ENCODE results near the gene NDC1.
A peak's percentile ranks its signal among the peaks of the same experiment; 100 is the strongest.
"Not testable (repeated sequence)": the region's sequence is repeated elsewhere in the genome, so short reads cannot be mapped to it uniquely, and the experiment has no call there.

Gene NDC1

DNA sequence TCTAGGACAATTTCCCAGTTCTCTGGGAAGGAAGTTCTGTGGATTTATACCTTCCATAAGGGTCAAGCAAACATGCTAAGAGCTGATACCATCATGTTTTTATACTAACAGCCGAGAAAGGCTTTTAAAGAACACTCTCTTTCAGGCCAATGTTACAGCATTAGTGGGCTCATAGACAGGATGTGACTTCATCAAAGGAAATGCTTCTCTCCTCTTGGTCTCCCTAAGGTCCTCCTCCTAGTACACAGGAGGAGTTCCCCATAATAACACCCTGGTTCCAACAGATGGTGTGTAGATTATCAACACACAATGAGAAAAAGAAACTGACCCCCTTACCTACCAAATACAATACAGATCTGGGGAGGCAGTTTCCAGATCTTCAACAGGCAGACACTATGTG, 72.4 kb downstream of the NDC1 start:
- peak in 1 of 2 donors; percentile 60 for DNase-seq

DNA sequence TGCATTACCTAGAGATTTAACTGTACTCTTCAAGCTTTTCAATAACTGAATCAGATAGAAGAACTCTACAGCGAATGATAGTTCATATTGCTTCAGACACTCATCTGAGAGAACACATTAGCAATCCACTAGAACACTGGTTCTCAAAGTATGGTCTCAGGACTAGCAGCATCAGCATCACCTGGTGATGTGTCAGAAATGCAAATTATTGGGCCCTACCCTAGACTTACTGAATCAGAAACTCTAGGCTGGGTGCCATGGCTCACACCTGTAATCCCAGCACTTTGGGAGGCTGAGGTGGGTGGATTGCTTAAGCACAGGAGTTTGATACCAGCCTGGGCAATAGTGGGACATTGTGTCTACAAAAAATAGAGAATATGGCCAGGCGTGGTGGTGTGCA, 74.2 kb downstream of the NDC1 start:
- no peak for DNase-seq

DNA sequence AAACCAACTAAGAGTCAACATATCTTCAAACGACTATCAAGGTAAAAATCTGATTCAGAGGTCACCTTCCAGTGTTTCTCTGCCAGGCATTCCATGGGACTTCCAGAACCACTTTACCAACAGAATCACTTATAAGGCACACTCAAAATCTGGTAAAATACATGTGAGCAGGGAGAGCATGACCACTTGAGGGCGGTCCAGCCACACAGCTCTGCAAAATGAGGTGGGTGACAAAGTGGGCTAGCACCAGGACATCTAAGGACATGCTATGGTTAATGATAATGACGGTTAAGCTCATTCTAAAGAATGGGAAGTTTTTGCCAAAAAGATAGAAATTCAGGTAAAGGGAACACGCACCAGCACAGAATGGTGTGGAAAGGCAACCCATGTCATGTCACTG, 74.6 kb downstream of the NDC1 start:
- no peak for DNase-seq

DNA sequence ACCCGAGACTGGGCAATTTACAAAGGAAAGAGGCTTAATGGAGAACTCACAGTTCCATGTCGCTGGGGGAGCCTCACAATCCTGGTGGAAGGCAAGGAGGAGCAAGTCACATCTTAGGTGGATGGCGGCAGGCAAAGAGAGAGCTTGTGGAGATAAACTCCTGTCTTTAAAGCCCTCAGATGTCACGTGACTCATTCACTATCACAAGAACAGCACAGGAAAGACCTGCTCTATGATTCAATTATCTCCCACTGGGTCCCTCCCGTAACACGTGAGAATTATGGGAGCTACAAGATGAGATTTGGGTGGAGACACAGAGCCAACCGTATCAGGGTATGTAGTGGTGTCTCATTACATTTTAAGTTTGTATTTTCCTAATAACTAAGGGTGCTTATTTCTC, 77.6 kb downstream of the NDC1 start:
- DNase-seq, result not testable (repeated sequence)

DNA sequence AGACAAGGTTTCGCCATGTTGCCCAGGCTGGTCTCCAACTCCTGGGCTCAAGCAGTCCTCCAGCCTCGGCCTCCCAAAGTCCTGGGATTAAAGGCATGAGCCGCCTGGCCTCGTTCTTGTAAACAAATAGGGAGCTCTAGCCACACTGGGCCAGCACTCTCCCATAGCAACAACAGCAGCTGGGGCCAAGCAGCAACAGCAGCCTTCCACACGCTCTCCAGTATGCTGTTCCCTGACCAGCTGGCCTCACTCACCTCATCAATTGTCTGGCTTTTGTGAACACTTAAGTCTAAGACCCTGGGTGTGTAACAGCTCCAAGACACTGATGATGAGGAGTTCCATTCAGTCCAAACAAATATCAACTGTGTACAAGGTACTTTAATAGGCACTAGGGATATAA, 82.2 kb downstream of the NDC1 start:
- no peak for DNase-seq

DNA sequence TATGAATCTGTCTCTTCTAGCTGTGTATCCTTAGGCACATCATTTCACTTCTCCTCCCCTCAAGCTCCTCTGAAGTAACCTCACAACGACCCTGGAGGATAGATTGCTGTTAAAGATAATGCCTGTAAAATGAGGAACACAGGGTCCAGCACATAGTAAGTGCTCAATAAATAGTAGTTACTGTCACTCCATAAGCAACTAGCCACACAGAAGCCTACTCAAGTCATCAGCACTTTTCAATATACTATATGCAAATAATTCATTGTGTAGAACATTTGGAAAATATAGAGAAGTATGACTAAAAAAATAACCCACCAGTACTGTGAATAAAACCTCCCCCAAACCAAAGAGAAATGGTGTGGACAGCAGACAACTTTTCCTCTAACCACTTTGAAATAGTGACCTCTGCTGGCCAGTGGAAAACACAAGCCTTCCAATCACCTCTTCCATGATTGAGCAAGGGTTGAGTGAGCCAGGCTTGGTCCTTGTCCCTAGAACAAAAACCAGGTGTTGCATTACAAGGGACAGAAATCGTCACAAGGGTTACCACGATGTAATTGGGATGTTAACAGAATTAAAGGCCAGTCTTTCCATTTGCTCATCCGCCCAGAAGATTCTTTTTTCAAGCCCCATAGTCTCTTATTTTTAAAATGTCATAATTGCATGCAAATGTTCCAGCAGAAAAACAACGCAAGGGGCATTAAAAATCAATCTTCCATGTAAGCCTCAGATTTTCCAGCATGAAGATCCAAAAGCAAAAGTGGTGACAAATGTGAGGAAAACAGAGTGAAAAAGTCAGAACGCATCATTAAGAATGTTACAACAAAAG, 83.4 kb downstream of the NDC1 start:
- DNase-seq, result peak in 1 of 2 donors; percentile 36

DNA sequence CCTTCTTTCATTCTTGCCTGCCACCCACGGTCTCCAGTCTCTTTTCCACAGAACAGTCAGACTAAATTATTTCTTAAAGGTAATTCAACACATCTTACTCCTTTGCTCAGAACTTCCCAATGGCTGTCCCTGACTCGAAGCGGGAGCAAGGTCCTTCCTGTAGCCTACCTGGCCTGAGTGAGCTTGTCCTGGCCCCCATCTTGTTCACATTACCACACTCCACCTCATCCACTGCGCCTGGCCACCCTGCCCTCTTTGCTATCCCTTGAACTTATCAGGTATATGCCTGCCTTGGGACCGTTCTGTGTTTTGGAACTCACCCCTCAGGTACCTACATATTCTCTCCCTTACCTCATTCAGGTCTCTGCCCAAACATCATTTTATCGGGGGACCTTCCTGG, 85.8 kb downstream of the NDC1 start:
- no peak for DNase-seq

DNA sequence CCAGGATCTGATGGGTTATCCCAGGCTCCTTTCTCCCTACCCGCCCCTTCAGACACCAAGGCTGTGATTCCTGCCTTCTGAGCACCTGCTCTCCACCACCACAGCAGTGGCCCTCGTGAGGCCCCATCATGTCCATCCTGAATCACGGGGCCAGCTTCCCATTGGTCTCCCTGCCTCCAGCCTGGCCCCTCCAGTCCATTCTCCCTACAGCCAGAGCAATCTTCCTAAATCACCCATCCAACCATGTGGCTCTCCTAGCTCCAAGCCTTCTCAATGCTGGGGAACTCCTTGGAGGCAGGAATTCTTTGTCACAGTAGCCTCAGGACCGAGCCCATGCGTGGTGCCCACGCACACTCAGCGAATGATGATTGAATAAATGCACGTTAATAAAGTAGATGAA, 90.3 kb downstream of the NDC1 start:
- no peak for DNase-seq

DNA sequence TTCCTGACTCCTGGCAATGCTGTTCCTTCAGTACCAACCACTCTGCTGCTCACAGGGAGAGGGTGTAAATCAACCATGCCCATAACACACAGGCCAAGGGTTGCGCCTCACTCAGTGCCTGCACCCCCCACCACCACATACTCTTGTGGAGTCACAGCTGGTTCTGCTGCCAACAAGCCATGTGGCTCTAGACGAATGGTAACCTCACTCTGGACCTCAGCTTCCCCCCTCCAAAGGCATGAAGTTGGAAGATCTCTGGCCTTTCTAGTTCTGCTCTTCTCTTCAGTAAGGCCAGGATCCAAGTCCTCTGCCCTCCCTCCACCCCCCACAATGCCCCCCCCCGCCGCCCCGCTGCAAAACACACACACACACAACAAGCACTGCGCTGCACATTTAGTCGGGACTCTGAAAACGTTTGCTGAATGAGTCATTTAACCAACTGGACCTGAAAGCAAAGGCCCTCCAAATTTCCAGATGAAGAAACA, 97.4 kb downstream of the NDC1 start:
- no peak for DNase-seq

DNA sequence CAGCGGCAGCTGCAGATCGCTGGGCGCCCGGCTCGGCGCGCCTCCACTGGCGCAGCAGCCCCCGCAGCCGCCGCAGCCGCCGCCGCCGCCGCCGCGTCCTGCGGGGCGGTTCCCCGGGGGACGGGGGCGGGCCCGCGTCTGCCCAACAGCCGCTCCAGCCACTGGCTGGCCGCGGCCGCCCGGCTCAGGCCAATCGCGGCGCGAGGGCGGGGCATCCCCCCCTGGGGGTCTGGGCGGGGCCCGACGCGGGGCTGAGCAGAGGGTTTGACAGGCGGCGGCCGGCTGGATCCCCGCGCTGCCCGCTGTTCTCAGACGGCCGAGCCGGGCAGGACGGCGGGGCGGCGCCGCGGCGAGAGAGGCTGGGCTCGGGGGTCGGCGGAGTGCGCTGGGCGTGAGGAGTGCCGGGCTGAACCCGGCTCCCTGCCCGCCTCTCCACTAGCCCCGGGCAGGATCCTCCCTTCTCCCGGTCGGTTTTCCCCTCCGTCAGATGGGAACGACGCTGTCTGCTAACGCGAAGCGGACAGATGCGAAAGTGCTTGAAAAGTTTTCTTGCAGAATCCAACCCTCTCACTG, 98.9 kb downstream of the NDC1 start, which contains the start of gene GLIS1:
Gene GLIS1 (minus strand): TSS at position 56 of the 573 bp plus-strand sequence. CDS start 1,100 bp downstream, outside the sequence.
- DNase-seq, result peak; percentile 51 to 54

DNA sequence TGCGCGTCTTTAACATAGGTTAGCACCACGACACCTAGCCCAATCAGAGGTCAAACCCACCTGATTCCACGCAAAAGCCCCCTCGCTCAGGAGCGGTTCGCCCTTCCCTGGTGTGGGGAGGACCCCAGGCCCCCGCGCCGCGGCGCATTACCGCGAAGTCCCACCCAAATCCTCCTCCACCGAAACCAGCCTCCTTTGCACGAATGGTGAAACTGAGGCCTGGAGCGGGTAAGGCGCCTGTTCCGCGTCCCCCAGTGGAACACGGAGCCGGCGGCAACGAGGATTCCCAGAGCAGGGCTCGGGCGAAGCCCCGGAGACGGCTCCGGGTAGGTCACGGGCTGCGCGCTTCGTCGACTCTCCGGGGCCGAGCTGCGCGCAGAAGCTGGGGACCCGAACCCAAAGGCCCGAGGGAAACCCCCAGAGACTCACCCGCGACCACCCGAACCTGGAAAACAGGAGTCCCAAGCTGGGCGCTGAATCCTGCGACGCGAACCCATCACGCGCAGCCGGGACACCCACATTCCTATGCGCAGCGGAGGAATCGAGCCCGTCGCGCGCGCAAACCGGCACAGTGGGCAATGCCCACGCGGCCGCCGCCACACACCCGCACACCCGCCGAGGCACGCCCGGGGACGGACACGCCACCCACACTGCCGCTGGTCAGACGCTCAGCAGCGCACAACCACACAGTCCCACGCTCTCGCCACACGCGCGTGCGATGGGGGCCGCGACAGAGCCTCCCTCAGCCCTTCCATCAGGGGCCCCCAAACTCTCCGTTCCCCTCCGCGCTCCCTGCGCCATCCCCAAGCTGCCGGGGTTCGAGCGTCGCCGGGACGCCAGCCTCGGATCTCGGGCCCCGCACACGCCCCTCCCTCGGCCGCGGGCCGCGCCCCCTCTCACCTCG, 99.6 kb downstream of the NDC1 start:
- no peak for DNase-seq

DNA sequence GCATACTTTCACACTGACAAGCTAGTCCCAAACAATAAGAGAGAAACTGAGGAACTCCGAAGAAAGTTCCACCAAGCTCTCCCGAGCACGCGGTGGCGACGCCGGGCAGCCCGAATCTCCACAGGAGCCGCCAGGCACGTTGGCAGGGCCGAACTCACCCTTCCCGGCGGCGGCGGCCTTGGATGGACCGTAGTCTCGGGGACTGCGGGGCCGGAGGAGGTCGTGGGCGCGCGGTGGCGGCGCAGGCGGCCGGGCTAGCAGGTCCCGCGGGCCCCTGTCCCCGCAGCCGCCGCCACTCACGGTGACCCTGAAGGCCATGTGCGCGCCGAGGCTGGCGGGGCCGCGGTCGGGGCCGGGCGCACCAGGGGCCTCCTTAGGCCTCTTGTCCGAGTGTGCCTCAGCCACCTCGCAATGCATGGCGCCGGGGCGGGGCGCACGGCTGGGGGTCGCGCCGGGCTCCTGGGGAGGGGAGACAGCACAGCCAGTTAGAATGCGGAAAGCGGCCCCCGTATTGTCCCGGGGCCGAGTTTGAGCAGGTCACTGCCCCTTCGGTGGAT, 100.4 kb downstream of the NDC1 start:
- no peak for DNase-seq

DNA sequence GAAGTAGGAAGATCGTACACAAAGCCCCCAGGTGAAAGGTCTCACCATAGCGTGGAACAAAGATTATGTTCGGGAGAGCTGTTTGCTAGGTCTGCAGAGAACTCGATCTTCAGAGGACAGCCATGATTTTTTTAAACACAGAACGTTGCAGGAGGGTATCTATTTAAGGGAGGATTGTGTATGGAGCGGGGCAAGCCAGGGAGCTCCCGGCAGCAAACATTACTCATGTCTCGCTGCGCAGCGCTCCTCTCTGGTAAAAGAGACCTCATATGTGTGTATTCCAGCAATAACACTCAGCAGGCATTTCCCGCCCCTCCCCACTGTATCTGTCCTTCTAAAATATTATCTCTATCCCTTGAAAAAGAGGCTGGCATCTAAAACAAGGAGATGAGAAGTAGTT, 101.8 kb downstream of the NDC1 start:
- no peak for DNase-seq

DNA sequence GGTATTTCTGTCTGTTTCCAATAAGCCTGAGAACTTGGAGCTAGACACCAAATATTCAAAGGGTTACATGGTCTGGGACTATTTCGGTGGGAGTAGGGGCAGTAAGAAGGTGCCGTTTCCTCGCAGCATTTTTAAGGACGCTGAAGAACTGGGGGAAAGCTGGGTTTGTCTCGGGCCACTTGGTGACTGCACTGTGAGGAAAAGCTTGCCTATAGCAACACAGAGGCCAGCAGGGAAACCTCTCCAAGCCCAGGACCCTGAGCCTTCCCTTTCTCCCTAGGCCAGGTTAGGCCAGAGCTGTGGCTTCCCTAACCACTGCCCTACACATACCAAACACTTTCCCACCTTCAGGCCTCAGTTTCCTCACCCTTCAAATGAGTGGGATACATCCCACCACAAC, 102.4 kb downstream of the NDC1 start:
- no peak for DNase-seq

DNA sequence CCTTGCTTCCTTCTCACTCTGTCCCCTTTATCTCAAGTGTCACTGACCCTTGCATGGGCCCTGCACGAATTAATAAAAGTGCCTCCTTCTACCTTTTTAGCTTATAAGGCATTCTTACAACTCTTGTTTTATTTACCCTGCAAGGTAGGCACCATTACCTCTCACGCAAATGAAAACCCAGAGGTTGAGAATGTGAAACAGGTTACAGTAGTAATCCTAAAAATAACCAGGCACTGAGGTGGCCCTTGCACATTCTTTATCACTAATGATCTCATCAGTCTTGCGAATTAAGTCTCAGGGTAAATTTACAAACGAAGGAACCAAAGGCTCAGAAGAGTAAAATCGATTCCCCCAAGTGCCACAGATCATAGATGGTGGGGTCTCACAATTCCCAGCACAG, 102.8 kb downstream of the NDC1 start:
- DNase-seq, result no peak

DNA sequence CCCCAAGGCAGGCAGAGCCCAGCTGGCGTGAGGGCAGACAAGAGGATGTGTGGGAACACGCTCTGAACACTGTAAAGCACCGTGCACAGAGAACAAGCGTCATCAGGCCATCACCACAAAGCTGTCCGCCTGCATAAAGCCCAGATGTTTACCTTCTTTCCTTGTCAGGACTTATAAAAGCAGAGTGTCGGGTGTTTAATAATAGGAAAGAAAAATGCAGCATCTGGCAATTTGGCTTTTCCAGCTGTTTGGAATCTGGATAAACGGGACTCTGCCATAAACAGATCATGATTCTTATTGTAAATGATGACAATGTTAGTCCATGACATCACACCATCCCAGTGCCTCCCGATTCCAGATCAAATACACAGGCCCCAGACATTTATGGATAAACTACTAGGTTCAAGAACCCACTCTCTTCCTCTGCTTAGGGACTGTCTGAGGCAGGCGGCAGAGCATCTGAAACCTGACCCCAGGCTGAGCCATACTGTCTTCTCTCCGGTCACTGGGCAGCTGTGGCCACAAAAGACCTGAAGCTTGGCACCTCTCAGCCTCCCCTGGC, 103.4 kb downstream of the NDC1 start:
- no peak for DNase-seq

DNA sequence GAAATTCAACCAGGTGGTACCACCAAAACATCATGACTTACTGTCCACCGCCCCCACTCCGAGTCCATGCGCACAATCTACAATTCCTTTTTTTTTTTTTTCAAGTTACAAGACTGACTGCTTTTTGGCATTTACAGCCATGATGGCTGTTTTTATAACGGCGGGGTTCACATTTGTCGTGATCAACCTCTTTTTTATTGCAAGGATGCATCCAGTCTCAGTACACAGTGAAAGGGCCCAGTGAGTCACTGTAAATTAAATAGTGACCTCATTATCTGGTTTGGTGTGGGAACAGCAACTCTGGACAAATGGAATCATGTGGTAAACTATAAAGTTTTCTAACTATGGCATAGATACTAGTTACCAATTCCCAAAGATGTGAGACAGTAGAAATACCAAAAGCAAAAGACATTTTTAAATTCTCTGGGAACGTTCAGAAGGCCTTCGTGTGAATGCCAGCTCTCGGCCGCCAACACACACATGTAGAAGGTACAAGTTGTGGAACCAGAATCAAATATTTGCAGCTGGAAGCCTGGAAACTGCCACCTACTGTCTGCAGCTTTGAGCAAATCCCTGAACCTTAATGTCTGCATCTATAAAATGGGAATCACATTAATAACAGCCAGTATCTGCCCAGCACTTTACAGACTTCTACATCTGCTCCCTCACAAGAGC, 104.0 kb downstream of the NDC1 start:
- DNase-seq, result no peak

DNA sequence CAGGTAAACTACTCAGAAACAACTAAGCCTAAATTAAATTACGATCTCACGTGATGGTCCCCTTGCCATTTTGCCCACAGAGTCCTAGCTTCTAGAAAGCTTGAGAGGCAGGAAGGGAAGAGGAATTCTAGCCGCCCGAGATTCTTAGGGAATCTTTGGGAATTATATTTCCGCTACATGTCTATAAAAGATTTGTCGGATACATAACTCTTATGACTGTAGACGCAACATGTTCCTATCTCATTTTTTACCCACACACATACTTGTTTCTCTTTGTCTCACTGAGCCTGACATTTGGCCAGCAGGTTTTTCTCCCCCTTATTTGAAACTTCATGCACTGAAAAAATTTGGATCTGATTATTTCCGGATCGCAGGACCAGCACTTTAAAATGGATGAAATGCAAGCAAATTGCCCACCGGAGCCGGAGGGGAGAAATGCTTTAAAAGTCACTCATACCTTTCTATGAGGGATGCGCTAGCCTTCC, 104.6 kb downstream of the NDC1 start:
- DNase-seq, result no peak

DNA sequence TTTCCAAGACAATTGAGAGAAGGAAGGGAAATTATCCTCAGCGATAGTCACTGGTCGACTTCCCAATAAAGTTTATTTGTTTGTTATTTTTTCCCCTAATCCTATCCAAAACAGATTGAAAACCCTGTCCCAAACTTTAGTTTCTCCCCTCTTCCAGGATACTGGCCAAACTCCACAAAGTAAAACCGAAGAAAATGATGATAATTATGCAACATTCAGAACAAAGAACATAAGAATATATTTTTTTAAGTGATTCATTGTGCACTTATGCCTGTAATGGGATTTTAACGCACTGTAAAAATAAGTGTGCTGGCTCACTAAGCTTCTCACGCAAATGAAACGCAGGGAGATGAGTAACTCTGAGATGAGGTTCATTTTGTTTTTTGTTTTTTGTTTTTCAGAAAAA, 105.2 kb downstream of the NDC1 start:
- no peak for DNase-seq

DNA sequence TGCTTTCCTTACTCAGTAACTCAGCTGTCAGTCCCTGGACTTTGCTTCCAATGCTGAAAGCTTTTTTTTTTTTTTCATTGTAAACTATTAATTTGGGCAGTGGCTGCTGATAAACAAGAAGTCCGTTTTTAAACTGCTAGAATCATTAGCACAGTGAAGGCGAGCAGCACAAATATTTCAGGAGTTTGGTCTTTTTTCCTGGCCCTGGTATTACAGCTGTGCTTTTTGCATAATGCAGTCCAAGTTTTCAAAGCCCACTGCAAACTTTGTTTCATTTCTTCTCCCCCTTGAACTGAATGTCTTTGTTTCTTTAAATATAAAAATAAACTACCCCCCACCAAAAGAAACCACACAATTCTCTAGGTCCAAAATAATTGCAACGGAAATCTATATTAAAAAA, 105.7 kb downstream of the NDC1 start:
- no peak for DNase-seq

DNA sequence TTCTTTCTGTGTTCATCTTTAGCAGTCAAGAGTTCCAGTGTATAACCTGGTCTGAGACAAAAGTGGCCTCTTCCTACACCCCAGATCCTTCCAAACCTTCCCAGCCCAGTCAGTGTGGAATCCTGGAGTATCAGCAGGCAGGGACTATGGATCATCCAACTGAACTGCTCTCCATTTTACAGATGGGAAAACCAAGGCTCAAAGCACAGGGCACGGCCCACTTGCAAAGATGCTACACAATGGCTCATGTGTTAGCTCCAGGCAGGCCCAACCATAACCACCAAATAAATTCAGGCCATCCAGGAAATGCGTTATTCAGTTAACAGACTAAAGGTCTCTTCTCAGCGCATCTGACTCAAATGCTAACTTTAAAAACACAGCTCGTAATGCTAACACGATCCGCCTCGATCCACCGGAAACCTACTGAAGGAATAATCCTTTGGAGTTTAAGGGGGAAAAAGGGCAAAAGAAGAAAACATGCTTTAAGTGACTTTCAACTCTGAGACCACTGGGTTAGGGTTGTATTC, 106.3 kb downstream of the NDC1 start:
- no peak for DNase-seq
